Esophagus muscularis mucosa (tissue), 4 donors: ENCODE data around the gene RAE1.

ENCODE experiments used
- CTCF ChIP-seq, 3 experiments: fragments of 200-600 bp in 2 of 3; fragments of 450-650 bp in 1 of 3; sonication (generic) in 2 of 3; IDR thresholded peaks; one replicate each; pipeline ENCODE4 v1.5.1; 2017 to 2019; ENCODE audit warnings: antibody characterized with exemption in 3 of 3, mild to moderate bottlenecking in 2 of 3, moderate library complexity in 1 of 3
- EP300 ChIP-seq: sonication (generic); formaldehyde crosslinking; IDR thresholded peaks from one replicate; pipeline ENCODE4 v1.6.1; 2017; ENCODE audit warnings: antibody characterized with exemption
- POLR2A ChIP-seq: fragments of 450-650 bp; IDR thresholded peaks from one replicate; pipeline ENCODE4 v1.6.1; 2017; ENCODE audit warnings: antibody characterized with exemption, moderate library complexity, mild to moderate bottlenecking, low read depth
- POLR2AphosphoS5 ChIP-seq, 2 donors: sonication (generic); formaldehyde crosslinking; IDR thresholded peaks; one replicate each; pipeline ENCODE4 v1.6.1; 2017; ENCODE audit warnings: antibody characterized with exemption in 2 of 2

GRCh38 chr20:57309544-57310115 lies 41.4 kb upstream of the RAE1 start:
- TF ChIP-seq CTCF (IDR thresholded peaks at IDR 0.05), result no peak
- no peak for TF ChIP-seq POLR2A
- TF ChIP-seq POLR2AphosphoS5 (IDR thresholded peaks at IDR 0.05), result no peak
- TF ChIP-seq EP300, result no peak
